Measurements from ENCODE around the gene RAB5B.
A peak's percentile ranks its signal among the peaks of the same experiment; 100 is the strongest.
"Not testable (repeated sequence)": the region's sequence is repeated elsewhere in the genome, so short reads cannot be mapped to it uniquely, and the experiment has no call there.

The RAB5B gene

GRCh38 chr12:55985341-55985740 lies 11.5 kb downstream of the RAB5B start:
- WGBS, result 89% methylated on average over 4 of the region's 4 CpGs
- no peaks in the 10 kb centered on the region for H3K27me3 ChIP-seq (ENCODE audit: insufficient read depth, low read length)
- no peak overlapping the region for H3K9ac ChIP-seq (ENCODE audit: low read depth, low read length)
- no peaks in the 10 kb centered on the region for H3K4me1 ChIP-seq (ENCODE audit: insufficient read depth, low read length)
- H3K4me3 ChIP-seq (ENCODE audit: low read length), result no peak overlapping the region
- H3K27ac ChIP-seq (ENCODE audit: low read depth, low read length), result no peak overlapping the region
- H3K36me3 ChIP-seq (ENCODE audit: insufficient read depth, low read length), result peaks cover 74% of the 10 kb centered on the region
- no peaks in the 10 kb centered on the region for H3K9me3 ChIP-seq (ENCODE audit: insufficient read depth, low read depth, low read length)

GRCh38 chr12:55985976-55986375 lies 12.1 kb downstream of the RAB5B start:
- WGBS, result 96% methylated on average over 7 of the region's 7 CpGs
- not testable (repeated sequence) for H3K9me3 ChIP-seq (ENCODE audit: insufficient read depth, low read depth, low read length); H3K27me3 ChIP-seq (ENCODE audit: insufficient read depth, low read length); H3K9ac ChIP-seq (ENCODE audit: low read depth, low read length); H3K4me1 ChIP-seq (ENCODE audit: insufficient read depth, low read length); H3K4me3 ChIP-seq (ENCODE audit: low read length); H3K27ac ChIP-seq (ENCODE audit: low read depth, low read length)
- peaks cover 75% of the 10 kb centered on the region for H3K36me3 ChIP-seq (ENCODE audit: insufficient read depth, low read length)

GRCh38 chr12:55991110-55991509 lies 17.2 kb downstream of the RAB5B start:
- Histone ChIP-seq H3K36me3 (ENCODE audit: insufficient read depth, low read length) (peaks cover 84% of the 10 kb centered on the region), H3K27ac (ENCODE audit: low read depth, low read length) (no peak overlapping the region), H3K4me1 (ENCODE audit: insufficient read depth, low read length) (no peaks in the 10 kb centered on the region), H3K27me3 (ENCODE audit: insufficient read depth, low read length) (no peaks in the 10 kb centered on the region), H3K4me3 (ENCODE audit: low read length) (no peak overlapping the region), H3K9ac (ENCODE audit: low read depth, low read length) (no peak overlapping the region), H3K9me3 (ENCODE audit: insufficient read depth, low read depth, low read length) (no peaks in the 10 kb centered on the region)
- 91% methylated on average over 3 of the region's 3 CpGs for WGBS

- Histone ChIP-seq H3K9me3 (ENCODE audit: insufficient read depth, low read depth, low read length) (no peaks in the 10 kb centered on the region), H3K36me3 (ENCODE audit: insufficient read depth, low read length) (peaks cover 66% of the 10 kb centered on the region), H3K4me1 (ENCODE audit: insufficient read depth, low read length) (no peaks in the 10 kb centered on the region), H3K9ac (ENCODE audit: low read depth, low read length) (no peak overlapping the region), H3K27me3 (ENCODE audit: insufficient read depth, low read length) (no peaks in the 10 kb centered on the region), H3K4me3 (ENCODE audit: low read length) (no peak overlapping the region), H3K27ac (ENCODE audit: low read depth, low read length) (no peak overlapping the region)
- WGBS, result 93% methylated on average over 2 of the region's 4 CpGs
These were observed 19.5 kb downstream of the RAB5B start for GRCh38 chr12:55993230-55993853.

GRCh38 chr12:55995366-55995765 lies 21.5 kb downstream of the RAB5B start:
- Histone ChIP-seq H3K4me1 (ENCODE audit: insufficient read depth, low read length) (no peaks in the 10 kb centered on the region), H3K9ac (ENCODE audit: low read depth, low read length) (no peak overlapping the region), H3K36me3 (ENCODE audit: insufficient read depth, low read length) (peaks cover 52% of the 10 kb centered on the region), H3K27ac (ENCODE audit: low read depth, low read length) (no peak overlapping the region), H3K9me3 (ENCODE audit: insufficient read depth, low read depth, low read length) (no peaks in the 10 kb centered on the region), H3K4me3 (ENCODE audit: low read length) (no peak overlapping the region), H3K27me3 (ENCODE audit: insufficient read depth, low read length) (no peaks in the 10 kb centered on the region)
- 93% methylated on average over 8 of the region's 8 CpGs for WGBS

- peak overlapping the region; percentile 19; the same call in 1 of the 2 replicates for H3K27ac ChIP-seq (ENCODE audit: low read depth, low read length)
- H3K4me3 ChIP-seq (ENCODE audit: low read length), result peak overlapping the region; percentile 77
- no peaks in the 10 kb centered on the region for H3K4me1 ChIP-seq (ENCODE audit: insufficient read depth, low read length)
- no peaks in the 10 kb centered on the region for H3K9me3 ChIP-seq (ENCODE audit: insufficient read depth, low read depth, low read length)
- peaks cover 43% of the 10 kb centered on the region for H3K36me3 ChIP-seq (ENCODE audit: insufficient read depth, low read length)
- WGBS, result 70% methylated on average over 13 of the region's 14 CpGs
- H3K27me3 ChIP-seq (ENCODE audit: insufficient read depth, low read length), result no peaks in the 10 kb centered on the region
- H3K9ac ChIP-seq (ENCODE audit: low read depth, low read length), result no peak overlapping the region
These were observed 22.4 kb downstream of the RAB5B start for GRCh38 chr12:55996201-55996714.

GRCh38 chr12:55996715-55997534 lies 23.0 kb downstream of the RAB5B start, which contains the start of gene SUOX:
SUOX (plus strand) TSS chr12:55997276; CDS start chr12:56002222, 4,946 bp downstream.
- Histone ChIP-seq H3K4me3 (ENCODE audit: low read length) (peak within 1 kb of the TSS; percentile 77), H3K4me1 (ENCODE audit: insufficient read depth, low read length) (no peaks in the 10 kb centered on the region), H3K9me3 (ENCODE audit: insufficient read depth, low read depth, low read length) (no peaks in the 10 kb centered on the region), H3K36me3 (ENCODE audit: insufficient read depth, low read length) (peaks cover 37% of the 10 kb centered on the region), H3K27ac (ENCODE audit: low read depth, low read length) (peak within 1 kb of the TSS; percentile 19; the same call in 1 of the 2 replicates), H3K9ac (ENCODE audit: low read depth, low read length) (peak within 1 kb of the TSS; percentile 68), H3K27me3 (ENCODE audit: insufficient read depth, low read length) (no peaks in the 10 kb centered on the region)
- WGBS, result 9% methylated on average over 27 of the region's 27 CpGs

- Histone ChIP-seq H3K4me1 (ENCODE audit: insufficient read depth, low read length) (no peaks in the 10 kb centered on the region), H3K9ac (ENCODE audit: low read depth, low read length) (peak overlapping the region; percentile 68), H3K36me3 (ENCODE audit: insufficient read depth, low read length) (peaks cover 35% of the 10 kb centered on the region), H3K27me3 (ENCODE audit: insufficient read depth, low read length) (no peaks in the 10 kb centered on the region), H3K27ac (ENCODE audit: low read depth, low read length) (0 out of 2 replicates have a peak overlapping the region, but pooled peaks have one; percentile 14), H3K4me3 (ENCODE audit: low read length) (peak overlapping the region; percentile 77), H3K9me3 (ENCODE audit: insufficient read depth, low read depth, low read length) (no peaks in the 10 kb centered on the region)
- WGBS, result 5% methylated on average over 5 of the region's 5 CpGs
These were observed 23.6 kb downstream of the RAB5B start for GRCh38 chr12:55997535-55997859.

GRCh38 chr12:55999522-55999921 lies 25.6 kb downstream of the RAB5B start:
- H3K4me3 ChIP-seq (ENCODE audit: low read length); H3K27me3 ChIP-seq (ENCODE audit: insufficient read depth, low read length); H3K4me1 ChIP-seq (ENCODE audit: insufficient read depth, low read length); H3K27ac ChIP-seq (ENCODE audit: low read depth, low read length); H3K9ac ChIP-seq (ENCODE audit: low read depth, low read length); H3K9me3 ChIP-seq (ENCODE audit: insufficient read depth, low read depth, low read length): not testable (repeated sequence)
- peaks cover 33% of the 10 kb centered on the region for H3K36me3 ChIP-seq (ENCODE audit: insufficient read depth, low read length)
- 93% methylated on average over 4 of the region's 6 CpGs for WGBS

GRCh38 chr12:55999999-56000540 lies 26.2 kb downstream of the RAB5B start:
- H3K36me3 ChIP-seq (ENCODE audit: insufficient read depth, low read length), result peaks cover 32% of the 10 kb centered on the region
- H3K4me1 ChIP-seq (ENCODE audit: insufficient read depth, low read length); H3K27ac ChIP-seq (ENCODE audit: low read depth, low read length); H3K9ac ChIP-seq (ENCODE audit: low read depth, low read length); H3K4me3 ChIP-seq (ENCODE audit: low read length); H3K27me3 ChIP-seq (ENCODE audit: insufficient read depth, low read length); H3K9me3 ChIP-seq (ENCODE audit: insufficient read depth, low read depth, low read length): not testable (repeated sequence)
- 97% methylated on average over 33 of the region's 33 CpGs for WGBS

GRCh38 chr12:56001487-56002100 lies 27.7 kb downstream of the RAB5B start:
- Histone ChIP-seq H3K4me3 (ENCODE audit: low read length) (no peak overlapping the region), H3K9me3 (ENCODE audit: insufficient read depth, low read depth, low read length) (no peaks in the 10 kb centered on the region), H3K9ac (ENCODE audit: low read depth, low read length) (no peak overlapping the region), H3K27me3 (ENCODE audit: insufficient read depth, low read length) (no peaks in the 10 kb centered on the region), H3K4me1 (ENCODE audit: insufficient read depth, low read length) (no peaks in the 10 kb centered on the region), H3K27ac (ENCODE audit: low read depth, low read length) (no peak overlapping the region), H3K36me3 (ENCODE audit: insufficient read depth, low read length) (peaks cover 30% of the 10 kb centered on the region)
- WGBS, result 94% methylated on average over 6 of the region's 7 CpGs

Data from HUES64 (cell line).